ENCODE results near the gene KIFC1. TPM values are rescaled to one million over a fixed set of nuclear protein-coding genes. Genes with fewer than 3 reads are reported as not detected.
"Not testable (repeated sequence)": the region's sequence is repeated elsewhere in the genome, so short reads cannot be mapped to it uniquely, and the experiment has no call there.

KIFC1 gene, protein sequence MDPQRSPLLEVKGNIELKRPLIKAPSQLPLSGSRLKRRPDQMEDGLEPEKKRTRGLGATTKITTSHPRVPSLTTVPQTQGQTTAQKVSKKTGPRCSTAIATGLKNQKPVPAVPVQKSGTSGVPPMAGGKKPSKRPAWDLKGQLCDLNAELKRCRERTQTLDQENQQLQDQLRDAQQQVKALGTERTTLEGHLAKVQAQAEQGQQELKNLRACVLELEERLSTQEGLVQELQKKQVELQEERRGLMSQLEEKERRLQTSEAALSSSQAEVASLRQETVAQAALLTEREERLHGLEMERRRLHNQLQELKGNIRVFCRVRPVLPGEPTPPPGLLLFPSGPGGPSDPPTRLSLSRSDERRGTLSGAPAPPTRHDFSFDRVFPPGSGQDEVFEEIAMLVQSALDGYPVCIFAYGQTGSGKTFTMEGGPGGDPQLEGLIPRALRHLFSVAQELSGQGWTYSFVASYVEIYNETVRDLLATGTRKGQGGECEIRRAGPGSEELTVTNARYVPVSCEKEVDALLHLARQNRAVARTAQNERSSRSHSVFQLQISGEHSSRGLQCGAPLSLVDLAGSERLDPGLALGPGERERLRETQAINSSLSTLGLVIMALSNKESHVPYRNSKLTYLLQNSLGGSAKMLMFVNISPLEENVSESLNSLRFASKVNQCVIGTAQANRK
- total RNA-seq (2021; fragmentation: NEBNext Ultra II Directional; extraction: Animal tissue kit (Norgen Biotek cat#: 25700)): 10 to 100 TPM; 20.6 to 43.5 (median 38.6) TPM
- long read RNA-seq: 0 reads

DNA sequence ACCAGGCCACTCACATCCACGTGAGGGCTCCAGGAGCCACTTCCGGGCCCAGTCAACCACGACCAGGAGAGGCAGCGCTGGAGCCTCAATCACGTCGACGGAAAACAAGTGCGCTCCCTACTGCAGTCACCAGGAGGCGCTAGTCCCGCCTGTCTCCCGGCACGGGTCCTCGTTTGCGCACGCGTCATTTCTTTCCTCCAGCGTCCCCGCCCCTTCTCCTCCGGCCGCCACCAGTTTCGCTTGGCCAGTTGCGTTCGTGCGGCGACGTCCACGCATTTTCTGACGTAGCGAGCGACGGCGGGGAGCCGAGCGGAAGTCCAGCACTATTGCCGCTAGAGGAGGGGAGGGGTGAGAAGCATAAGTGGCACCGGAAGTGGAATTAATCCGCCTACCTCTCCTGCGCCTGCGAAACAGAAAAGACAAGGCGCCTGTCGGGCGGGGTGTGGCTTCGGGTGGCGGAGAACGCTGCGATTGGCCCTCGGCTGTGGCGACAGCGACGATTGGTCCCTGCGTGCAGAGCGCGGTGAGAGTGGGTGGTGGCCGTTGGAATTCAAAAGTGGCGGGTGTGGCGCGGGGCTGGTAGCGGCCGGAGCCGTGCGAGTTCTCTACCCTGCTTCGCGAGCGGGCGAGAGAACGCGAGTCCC lies at the start of gene KIFC1:
Gene KIFC1, plus strand, starts transcription at position 546 of the 644 bp plus-strand sequence. CDS start 163 bp downstream, outside the sequence.
- H3K4me1 Mint-ChIP-seq (ENCODE audit: low read depth): peaks cover 50% of the 10 kb centered on the region
- H3K27me3 Mint-ChIP-seq (ENCODE audit: insufficient read depth): no peaks in the 10 kb centered on the region; the same call in none of the 2 replicates
- H3K4me3 Mint-ChIP-seq: peak within 1 kb of the TSS; percentile 93
- TF ChIP-seq, protein P1, sequence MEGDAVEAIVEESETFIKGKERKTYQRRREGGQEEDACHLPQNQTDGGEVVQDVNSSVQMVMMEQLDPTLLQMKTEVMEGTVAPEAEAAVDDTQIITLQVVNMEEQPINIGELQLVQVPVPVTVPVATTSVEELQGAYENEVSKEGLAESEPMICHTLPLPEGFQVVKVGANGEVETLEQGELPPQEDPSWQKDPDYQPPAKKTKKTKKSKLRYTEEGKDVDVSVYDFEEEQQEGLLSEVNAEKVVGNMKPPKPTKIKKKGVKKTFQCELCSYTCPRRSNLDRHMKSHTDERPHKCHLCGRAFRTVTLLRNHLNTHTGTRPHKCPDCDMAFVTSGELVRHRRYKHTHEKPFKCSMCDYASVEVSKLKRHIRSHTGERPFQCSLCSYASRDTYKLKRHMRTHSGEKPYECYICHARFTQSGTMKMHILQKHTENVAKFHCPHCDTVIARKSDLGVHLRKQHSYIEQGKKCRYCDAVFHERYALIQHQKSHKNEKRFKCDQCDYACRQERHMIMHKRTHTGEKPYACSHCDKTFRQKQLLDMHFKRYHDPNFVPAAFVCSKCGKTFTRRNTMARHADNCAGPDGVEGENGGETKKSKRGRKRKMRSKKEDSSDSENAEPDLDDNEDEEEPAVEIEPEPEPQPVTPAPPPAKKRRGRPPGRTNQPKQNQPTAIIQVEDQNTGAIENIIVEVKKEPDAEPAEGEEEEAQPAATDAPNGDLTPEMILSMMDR (IDR thresholded peaks at IDR 0.05): peak; percentile 98
- peak within 1 kb of the TSS; percentile 94 for H3K27ac Mint-ChIP-seq
- H3K9me3 Mint-ChIP-seq: no peaks in the 10 kb centered on the region
- DNase-seq: peak; percentile 100
- peaks cover 12% of the 10 kb centered on the region; the same call in 1 of the 2 replicates for H3K36me3 Mint-ChIP-seq (ENCODE audit: low read depth)

DNA sequence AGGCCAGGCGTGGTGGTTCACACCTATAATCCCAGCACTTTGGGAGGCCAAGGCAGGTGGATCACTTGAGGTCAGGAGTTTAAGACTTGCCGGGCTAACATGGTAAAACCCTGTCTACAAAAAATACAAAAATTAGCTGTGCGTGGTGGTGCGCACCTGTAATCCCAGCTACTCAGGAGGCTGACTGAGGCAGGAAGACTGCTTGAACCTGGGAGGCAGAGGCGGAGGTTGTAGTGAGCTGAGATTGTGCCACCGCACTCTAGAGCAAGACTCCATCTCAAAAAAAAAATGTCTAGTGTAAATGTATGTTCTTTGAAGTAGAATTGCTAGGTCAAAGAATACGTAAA lies 48.0 kb upstream of the KIFC1 start:
- not testable (repeated sequence) for H3K4me3 Mint-ChIP-seq; DNase-seq; H3K36me3 Mint-ChIP-seq (ENCODE audit: low read depth); H3K9me3 Mint-ChIP-seq; H3K27ac Mint-ChIP-seq
- Mint-ChIP-seq H3K4me1 (ENCODE audit: low read depth) (peaks cover 19% of the 10 kb centered on the region), H3K27me3 (ENCODE audit: insufficient read depth) (peaks cover 38% of the 10 kb centered on the region)

DNA sequence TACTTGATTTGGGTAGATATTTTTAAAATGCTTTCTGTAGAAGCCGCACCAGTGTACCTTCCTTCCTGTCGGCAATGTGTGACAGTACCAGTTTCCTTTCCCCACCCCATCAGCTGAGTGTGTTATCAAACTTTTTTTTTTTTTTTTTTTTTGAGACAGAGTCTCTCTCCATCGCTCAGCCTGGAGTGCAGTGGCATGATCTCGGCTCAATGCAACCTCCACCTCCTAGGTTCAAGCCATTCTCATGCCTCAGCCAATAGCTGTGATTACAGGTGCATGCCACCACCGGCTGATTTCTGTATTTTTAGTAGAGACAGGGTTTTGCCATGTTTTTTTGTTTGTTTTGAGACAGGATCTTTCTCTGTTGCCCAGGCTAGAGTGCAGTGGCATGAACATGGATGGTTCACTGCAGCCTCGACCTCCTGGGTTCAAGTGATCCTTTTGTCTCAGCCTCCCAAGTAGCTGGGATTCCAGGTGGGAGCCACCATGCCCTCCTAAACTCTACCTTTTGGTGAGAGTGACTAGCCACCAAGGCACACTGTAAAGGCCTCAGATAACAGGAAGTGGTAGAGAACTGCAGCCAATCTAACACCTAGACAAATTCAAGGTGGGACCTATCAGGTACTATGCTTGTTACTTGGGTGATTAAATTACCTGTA lies 47.5 kb upstream of the KIFC1 start:
- peaks cover 41% of the 10 kb centered on the region for H3K27me3 Mint-ChIP-seq (ENCODE audit: insufficient read depth)
- no peaks in the 10 kb centered on the region for H3K9me3 Mint-ChIP-seq
- H3K4me1 Mint-ChIP-seq (ENCODE audit: low read depth): peaks cover 19% of the 10 kb centered on the region
- TF ChIP-seq, protein P1 (IDR thresholded peaks at IDR 0.05): no peak
- no peaks in the 10 kb centered on the region; the same call in 1 of the 2 replicates for H3K36me3 Mint-ChIP-seq (ENCODE audit: low read depth)
- DNase-seq: no peak
- no peak overlapping the region for H3K4me3 Mint-ChIP-seq
- H3K27ac Mint-ChIP-seq: no peak overlapping the region

DNA sequence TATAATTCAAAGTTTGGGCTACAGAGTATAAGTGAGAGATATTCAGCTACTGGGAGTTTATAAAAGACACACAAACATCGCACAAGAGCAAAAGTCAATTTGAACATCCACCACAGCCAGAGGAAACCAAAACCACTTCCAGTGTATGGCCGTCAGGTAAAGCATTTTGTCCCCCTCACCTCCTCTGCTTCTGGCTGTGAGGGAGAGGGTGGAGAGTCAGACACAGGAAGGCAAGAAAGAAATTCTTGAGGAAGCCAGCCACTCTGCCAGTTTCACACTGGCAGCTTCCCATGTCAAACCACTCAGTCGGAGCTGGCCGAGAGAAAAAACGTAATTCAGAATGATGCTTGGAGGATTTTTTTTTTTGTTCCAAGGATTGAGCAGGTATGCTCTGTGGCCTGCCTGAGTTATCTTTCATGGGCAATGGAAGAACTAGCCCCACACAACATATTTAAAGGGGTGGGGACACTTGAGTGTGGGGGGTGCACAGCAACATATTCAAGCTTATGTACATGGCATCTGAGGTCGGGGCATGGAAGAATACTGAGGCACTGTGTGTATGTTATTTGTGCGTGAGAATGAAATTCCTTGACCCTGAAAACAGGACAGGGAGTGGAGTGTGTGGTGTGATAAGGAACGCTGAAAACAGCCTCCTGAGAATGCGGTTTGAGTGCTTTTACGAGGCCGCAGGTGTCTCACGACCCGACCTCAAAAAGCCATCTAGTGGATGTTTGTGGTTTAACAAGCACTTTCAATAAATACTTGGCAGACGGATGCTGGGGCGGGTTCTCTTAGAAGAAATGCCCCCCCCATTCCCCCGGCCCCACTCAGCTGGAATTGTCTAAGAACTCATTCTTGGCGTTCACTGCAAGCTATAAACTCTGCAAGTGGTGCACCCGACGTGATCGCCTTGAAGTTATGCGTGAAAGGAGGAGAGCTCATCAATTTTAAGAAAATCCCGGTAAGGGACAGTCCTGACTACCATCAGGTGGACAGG lies 46.6 kb upstream of the KIFC1 start:
- Mint-ChIP-seq H3K27ac (no peak overlapping the region), H3K36me3 (ENCODE audit: low read depth) (no peaks in the 10 kb centered on the region; the same call in 1 of the 2 replicates), H3K27me3 (ENCODE audit: insufficient read depth) (peaks cover 50% of the 10 kb centered on the region), H3K4me3 (peak overlapping the region; percentile 7; the same call in 1 of the 2 replicates), H3K4me1 (ENCODE audit: low read depth) (peaks cover 19% of the 10 kb centered on the region), H3K9me3 (no peaks in the 10 kb centered on the region)
- DNase-seq: peak; percentile 73
- TF ChIP-seq, protein P1 (IDR thresholded peaks at IDR 0.05): peak; percentile 76

DNA sequence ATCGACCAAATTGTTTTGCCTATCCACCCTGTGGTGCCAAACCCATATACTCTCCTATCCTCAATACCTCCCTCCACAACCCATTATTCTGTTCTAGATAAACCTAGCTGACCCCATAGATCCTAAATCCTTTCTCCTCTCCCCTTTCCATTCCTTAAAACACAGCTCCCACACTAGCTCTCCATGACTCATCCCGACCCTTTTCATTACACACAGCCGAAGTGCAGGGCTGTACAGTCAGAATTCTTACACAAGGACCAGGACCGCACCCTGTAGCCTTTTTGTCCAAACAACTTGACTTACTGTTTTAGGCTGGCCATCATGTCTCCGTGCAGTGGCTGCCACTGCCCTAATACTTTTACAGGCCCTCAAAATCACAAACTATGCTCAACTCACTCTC lies 44.7 kb upstream of the KIFC1 start:
- DNase-seq: peak; percentile 17
- H3K27ac Mint-ChIP-seq; H3K4me3 Mint-ChIP-seq; H3K36me3 Mint-ChIP-seq (ENCODE audit: low read depth); H3K9me3 Mint-ChIP-seq: not testable (repeated sequence)
- Mint-ChIP-seq H3K4me1 (ENCODE audit: low read depth) (peaks cover 19% of the 10 kb centered on the region), H3K27me3 (ENCODE audit: insufficient read depth) (peaks cover 61% of the 10 kb centered on the region)
